ENCODE data around the gene GPATCH1.
"Not testable (repeated sequence)": the region's sequence is repeated elsewhere in the genome, so short reads cannot be mapped to it uniquely, and the experiment has no call there.

- TF ChIP-seq CTCF (IDR thresholded peaks at IDR 0.05; ENCODE audit: low read length); EZH2 (IDR thresholded peaks at IDR 0.05; ENCODE audit: borderline replicate concordance, low read length): not testable (repeated sequence)
Observed at GRCh38 chr19:33154313-33154712, 73.3 kb downstream of the GPATCH1 start.
